Fibroblast of villous mesenchyme (primary cell): ENCODE data around the gene ADGRG4. TPM values are rescaled to one million over a fixed set of nuclear protein-coding genes. Genes with fewer than 3 reads are reported as not detected.
A peak's percentile ranks its signal among the peaks of the same experiment; 100 is the strongest.

Experiments used
- DNase-seq: peaks from one replicate; pipeline ENCODE4 v3.0.0-alpha.2; 2010; ENCODE audit warnings: low read depth
- H3K4me3 ChIP-seq: 2 replicates; pipeline ENCODE4 v1.5.1; 2011; ENCODE audit warnings: low read depth, mild to moderate bottlenecking, low read length
- CTCF ChIP-seq: IDR thresholded peaks from 2 replicates; pipeline ENCODE4 v1.5.1; 2012; ENCODE audit warnings: low read depth, mild to moderate bottlenecking, low read length; ENCODE audit not compliant: insufficient read depth
- total RNA-seq: library from RNA; depleted of rRNA; stranded (reverse); fragments of >200 nt; gene quantifications from 2 replicates; pipeline ENCODE4 v1.2.3, GENCODE V29; 2012

The ADGRG4 gene
- total RNA-seq, 1 donor = not detected

- peak; percentile 0 for DNase-seq
- TF ChIP-seq CTCF = peak; percentile 15
- no peak overlapping the region for H3K4me3 ChIP-seq
Observed at GRCh38 chrX:136397001-136397400, 96.2 kb downstream of the ADGRG4 start.

GRCh38 chrX:136405126-136405525, 104.4 kb downstream of the ADGRG4 start:
- no peak overlapping the region for H3K4me3 ChIP-seq
- DNase-seq = no peak
- no peak for TF ChIP-seq CTCF

GRCh38 chrX:136417806-136418205, 117.0 kb downstream of the ADGRG4 start:
- DNase-seq = no peak
- no peak for TF ChIP-seq CTCF
- H3K4me3 ChIP-seq = no peak overlapping the region

GRCh38 chrX:136421338-136421737, 120.6 kb downstream of the ADGRG4 start:
- TF ChIP-seq CTCF = no peak
- no peak for DNase-seq
- no peak overlapping the region for H3K4me3 ChIP-seq

GRCh38 chrX:136423724-136424123, 123.0 kb downstream of the ADGRG4 start:
- no peak for DNase-seq
- no peak for TF ChIP-seq CTCF

GRCh38 chrX:136425996-136426395, 125.2 kb downstream of the ADGRG4 start:
- no peak overlapping the region for H3K4me3 ChIP-seq
- no peak for DNase-seq
- TF ChIP-seq CTCF = no peak

More at GRCh38 chrX:136423724-136424123, 123.0 kb downstream of the ADGRG4 start:
- H3K4me3 ChIP-seq = no peak overlapping the region

GRCh38 chrX:136431625-136432024, 130.9 kb downstream of the ADGRG4 start:
- no peak for DNase-seq
- TF ChIP-seq CTCF = no peak
- no peak overlapping the region for H3K4me3 ChIP-seq
